Ishikawa (cell line): ENCODE measurements around the gene OPCML.

Experiments used
- CEBPB ChIP-seq: IDR thresholded peaks from 2 replicates; pipeline ENCODE4 v1.6.1; 2012
- CREB1 ChIP-seq: IDR thresholded peaks from 2 replicates; pipeline ENCODE4 v1.6.1; 2012; ENCODE audit warnings: low read depth
- EGR1 ChIP-seq: IDR thresholded peaks from 2 replicates; pipeline ENCODE4 v1.6.1; 2012
- EP300 ChIP-seq: IDR thresholded peaks from 2 replicates; pipeline ENCODE4 v1.6.1; 2012; ENCODE audit warnings: borderline replicate concordance
- FOXM1 ChIP-seq: IDR thresholded peaks from 2 replicates; pipeline ENCODE4 v1.6.1; 2012; ENCODE audit warnings: low read depth, borderline replicate concordance
- NFIC ChIP-seq: IDR thresholded peaks from 2 replicates; pipeline ENCODE4 v1.6.1; 2012
- RAD21 ChIP-seq: IDR thresholded peaks from 2 replicates; pipeline ENCODE4 v1.6.1; 2012; ENCODE audit warnings: low read depth
- TAF1 ChIP-seq: IDR thresholded peaks from 2 replicates; pipeline ENCODE4 v1.6.1; 2012; ENCODE audit warnings: low read depth, mild to moderate bottlenecking
- TCF12 ChIP-seq: IDR thresholded peaks from 2 replicates; pipeline ENCODE4 v1.6.1; 2012; ENCODE audit warnings: low read depth
- TEAD4 ChIP-seq: IDR thresholded peaks from 2 replicates; pipeline ENCODE4 v1.6.1; 2012
- YY1 ChIP-seq: IDR thresholded peaks from 2 replicates; pipeline ENCODE4 v1.6.1; 2012; ENCODE audit warnings: low read depth
- ZBTB7A ChIP-seq: IDR thresholded peaks from 2 replicates; pipeline ENCODE4 v1.6.1; 2012; ENCODE audit warnings: low read depth
- TF ChIP-seq, protein P1 (sequence below): IDR thresholded peaks from 2 replicates; pipeline ENCODE4 v1.6.1; 2012
- TF ChIP-seq, protein P2 (sequence below): IDR thresholded peaks from 2 replicates; pipeline ENCODE4 v1.6.1; 2012
- TF ChIP-seq, protein P3 (sequence below): IDR thresholded peaks from 2 replicates; pipeline ENCODE4 v1.6.1; 2012; ENCODE audit warnings: low read depth, mild to moderate bottlenecking

Gene OPCML

DNA sequence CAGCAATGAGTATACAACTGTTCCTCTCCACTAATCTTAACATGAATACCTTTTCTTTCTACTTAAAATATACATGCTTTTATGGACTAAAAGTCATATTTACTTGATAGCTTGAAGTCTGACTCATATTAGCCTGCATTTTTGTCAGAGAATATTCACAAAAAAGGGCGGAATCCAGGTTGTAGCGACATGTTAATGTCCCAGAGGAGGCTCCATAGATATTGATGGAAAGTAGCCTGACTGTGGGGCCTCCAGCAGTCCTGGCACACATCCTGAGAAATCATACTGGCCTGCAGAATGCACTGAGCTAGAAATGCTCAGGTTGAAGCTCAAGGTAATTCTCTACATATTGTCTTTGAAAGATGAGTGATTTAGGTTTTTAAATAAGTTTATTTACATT lies 1110.7 kb downstream of the OPCML start:
- no peak for TF ChIP-seq NFIC
- TF ChIP-seq, protein P1, sequence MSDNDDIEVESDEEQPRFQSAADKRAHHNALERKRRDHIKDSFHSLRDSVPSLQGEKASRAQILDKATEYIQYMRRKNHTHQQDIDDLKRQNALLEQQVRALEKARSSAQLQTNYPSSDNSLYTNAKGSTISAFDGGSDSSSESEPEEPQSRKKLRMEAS, result no peak
- TF ChIP-seq TCF12, result no peak
- TF ChIP-seq, protein P2, sequence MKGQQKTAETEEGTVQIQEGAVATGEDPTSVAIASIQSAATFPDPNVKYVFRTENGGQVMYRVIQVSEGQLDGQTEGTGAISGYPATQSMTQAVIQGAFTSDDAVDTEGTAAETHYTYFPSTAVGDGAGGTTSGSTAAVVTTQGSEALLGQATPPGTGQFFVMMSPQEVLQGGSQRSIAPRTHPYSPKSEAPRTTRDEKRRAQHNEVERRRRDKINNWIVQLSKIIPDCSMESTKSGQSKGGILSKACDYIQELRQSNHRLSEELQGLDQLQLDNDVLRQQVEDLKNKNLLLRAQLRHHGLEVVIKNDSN, result no peak
- TF ChIP-seq RAD21, result no peak
- no peak for TF ChIP-seq CREB1
- no peak for TF ChIP-seq ZBTB7A
- TF ChIP-seq YY1, result no peak
- TF ChIP-seq, protein P3, sequence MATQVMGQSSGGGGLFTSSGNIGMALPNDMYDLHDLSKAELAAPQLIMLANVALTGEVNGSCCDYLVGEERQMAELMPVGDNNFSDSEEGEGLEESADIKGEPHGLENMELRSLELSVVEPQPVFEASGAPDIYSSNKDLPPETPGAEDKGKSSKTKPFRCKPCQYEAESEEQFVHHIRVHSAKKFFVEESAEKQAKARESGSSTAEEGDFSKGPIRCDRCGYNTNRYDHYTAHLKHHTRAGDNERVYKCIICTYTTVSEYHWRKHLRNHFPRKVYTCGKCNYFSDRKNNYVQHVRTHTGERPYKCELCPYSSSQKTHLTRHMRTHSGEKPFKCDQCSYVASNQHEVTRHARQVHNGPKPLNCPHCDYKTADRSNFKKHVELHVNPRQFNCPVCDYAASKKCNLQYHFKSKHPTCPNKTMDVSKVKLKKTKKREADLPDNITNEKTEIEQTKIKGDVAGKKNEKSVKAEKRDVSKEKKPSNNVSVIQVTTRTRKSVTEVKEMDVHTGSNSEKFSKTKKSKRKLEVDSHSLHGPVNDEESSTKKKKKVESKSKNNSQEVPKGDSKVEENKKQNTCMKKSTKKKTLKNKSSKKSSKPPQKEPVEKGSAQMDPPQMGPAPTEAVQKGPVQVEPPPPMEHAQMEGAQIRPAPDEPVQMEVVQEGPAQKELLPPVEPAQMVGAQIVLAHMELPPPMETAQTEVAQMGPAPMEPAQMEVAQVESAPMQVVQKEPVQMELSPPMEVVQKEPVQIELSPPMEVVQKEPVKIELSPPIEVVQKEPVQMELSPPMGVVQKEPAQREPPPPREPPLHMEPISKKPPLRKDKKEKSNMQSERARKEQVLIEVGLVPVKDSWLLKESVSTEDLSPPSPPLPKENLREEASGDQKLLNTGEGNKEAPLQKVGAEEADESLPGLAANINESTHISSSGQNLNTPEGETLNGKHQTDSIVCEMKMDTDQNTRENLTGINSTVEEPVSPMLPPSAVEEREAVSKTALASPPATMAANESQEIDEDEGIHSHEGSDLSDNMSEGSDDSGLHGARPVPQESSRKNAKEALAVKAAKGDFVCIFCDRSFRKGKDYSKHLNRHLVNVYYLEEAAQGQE, result no peak
- no peak for TF ChIP-seq TEAD4
- TF ChIP-seq FOXM1, result no peak
- TF ChIP-seq TAF1, result no peak
- no peak for TF ChIP-seq EP300
- no peak for TF ChIP-seq CEBPB
- no peak for TF ChIP-seq EGR1

DNA sequence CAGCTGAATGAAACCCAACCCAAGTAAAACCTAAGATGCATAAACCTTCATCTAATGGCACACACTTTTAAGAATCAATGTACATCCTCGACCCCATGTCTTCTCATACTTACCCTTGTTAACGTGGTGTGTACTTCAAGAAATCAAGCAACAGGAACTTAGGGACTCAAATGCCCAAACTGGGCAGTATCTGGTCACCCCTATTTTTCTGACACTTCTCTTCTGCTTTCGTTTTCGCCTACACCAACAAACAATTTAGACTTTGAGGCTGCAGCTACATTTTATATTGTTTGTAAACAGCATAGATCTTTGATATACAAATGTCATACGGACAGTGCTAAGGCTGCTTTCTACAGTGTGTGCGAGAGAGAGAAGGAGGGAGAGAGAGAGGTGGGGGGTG lies 1117.8 kb downstream of the OPCML start:
- TF ChIP-seq, protein P3, result no peak
- no peak for TF ChIP-seq EP300
- no peak for TF ChIP-seq NFIC
- TF ChIP-seq CREB1, result no peak

DNA sequence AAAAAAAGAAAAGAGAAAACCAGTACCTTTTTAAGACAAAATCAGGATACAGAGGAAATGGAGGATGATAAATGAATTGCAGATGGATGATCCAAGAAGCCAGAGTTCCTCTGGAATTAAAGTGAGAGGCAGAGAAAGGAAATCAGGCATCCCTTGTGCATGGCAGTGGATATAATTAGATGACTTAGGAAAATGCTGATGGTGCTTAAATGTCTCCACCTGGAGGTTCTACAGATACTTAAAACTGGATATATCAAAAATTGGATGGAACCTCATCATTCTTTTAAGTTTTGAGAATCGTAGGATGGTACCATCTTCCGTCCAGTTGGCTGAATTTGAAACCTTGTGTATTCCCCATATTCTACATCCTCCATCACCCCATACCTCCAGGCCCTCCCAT lies 1121.9 kb downstream of the OPCML start:
- TF ChIP-seq TEAD4 (no peak), CEBPB (no peak), EGR1 (no peak), ZBTB7A (no peak), EP300 (no peak), CREB1 (no peak), RAD21 (no peak), FOXM1 (no peak), YY1 (no peak), TCF12 (no peak), TAF1 (no peak)
- TF ChIP-seq, protein P3, result no peak
- TF ChIP-seq, protein P2, result no peak

DNA sequence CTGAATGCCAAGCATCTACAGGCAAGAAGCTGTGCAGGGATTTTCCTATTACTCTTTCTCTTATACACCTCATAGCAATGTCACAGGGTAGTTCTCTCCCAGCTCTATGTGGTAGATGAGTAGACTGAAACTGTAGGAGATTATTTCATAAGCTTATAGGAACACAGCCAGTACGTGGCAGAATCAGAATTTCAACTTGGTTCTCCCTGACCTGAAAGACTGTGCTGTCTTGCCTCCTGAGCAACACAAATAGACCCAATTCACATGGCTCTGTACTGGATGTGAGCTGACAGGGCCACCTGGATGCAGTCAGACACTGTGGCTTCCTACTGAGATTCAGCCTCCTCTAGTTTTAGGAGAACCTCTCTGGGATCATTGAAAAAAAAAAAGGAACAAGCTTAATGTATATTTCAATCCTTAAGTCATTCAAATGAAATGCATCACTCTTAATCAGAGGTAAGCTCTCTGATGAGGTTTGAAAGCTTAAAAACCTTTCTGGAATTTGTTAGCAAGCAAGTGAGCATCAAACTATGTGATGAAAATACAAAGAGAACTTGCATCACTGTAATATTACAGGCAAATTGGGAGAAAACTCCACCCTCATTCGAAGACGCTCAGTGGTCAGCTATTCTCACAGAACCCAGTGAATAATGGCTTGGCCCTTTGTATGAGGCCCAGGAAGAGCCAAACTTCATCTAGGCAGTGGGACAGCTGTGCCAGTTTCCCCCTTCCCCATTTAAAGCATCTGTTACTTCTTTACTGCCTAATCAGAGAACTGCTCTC lies 1122.5 kb downstream of the OPCML start:
- TF ChIP-seq TCF12 (no peak), FOXM1 (no peak), EGR1 (no peak), CREB1 (no peak), CEBPB (no peak), NFIC (no peak), YY1 (no peak), ZBTB7A (no peak), EP300 (no peak), TEAD4 (no peak), TAF1 (no peak)
- TF ChIP-seq, protein P1, result no peak
- TF ChIP-seq, protein P2, result no peak

DNA sequence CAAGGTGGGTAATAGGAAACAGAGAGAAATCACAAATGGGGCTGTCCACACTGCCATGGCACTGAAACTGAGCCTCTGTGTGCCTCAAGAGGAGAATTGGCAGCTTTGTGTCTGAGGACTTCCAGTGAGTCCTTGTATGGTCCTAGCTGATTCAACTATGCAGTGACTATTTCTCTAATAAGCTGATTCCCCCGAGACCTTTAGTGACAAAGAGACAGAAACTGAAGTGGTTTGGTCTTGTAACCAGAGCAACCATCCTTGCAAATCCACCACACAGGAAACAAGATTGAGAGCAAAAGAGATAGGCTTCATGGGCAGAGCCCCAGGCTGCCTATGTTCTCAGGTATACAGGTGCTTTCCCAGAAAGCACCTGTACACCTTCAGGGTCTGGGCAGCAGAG lies 1123.4 kb downstream of the OPCML start:
- TF ChIP-seq CREB1, result no peak
- TF ChIP-seq NFIC, result no peak
- TF ChIP-seq RAD21, result no peak
- no peak for TF ChIP-seq ZBTB7A
- no peak for TF ChIP-seq YY1
- TF ChIP-seq, protein P2, result no peak
- no peak for TF ChIP-seq CEBPB
- no peak for TF ChIP-seq TAF1
- TF ChIP-seq, protein P1, result no peak
- TF ChIP-seq, protein P3, result no peak
- no peak for TF ChIP-seq TEAD4
- TF ChIP-seq EGR1, result no peak
- TF ChIP-seq FOXM1, result no peak
- TF ChIP-seq EP300, result no peak
- no peak for TF ChIP-seq TCF12
